HG03460 (cell line): ENCODE results near the gene ZNF236.
A peak's percentile ranks its signal among the peaks of the same experiment; 100 is the strongest.

Source experiments
- ATAC-seq: cut with Tn5 transposase; IDR thresholded peaks from one replicate; pipeline ENCODE4 v1.9.1; 2021; ENCODE audit not compliant: unreplicated experiment

The ZNF236 gene

GRCh38 chr18:76970770-76971559 is 148.6 kb downstream of the ZNF236 start:
- ATAC-seq: no peak

- no peak for ATAC-seq
These were observed 149.9 kb downstream of the ZNF236 start for GRCh38 chr18:76972241-76972640.

GRCh38 chr18:76972846-76973519 is 150.6 kb downstream of the ZNF236 start:
- ATAC-seq: no peak

DNA sequence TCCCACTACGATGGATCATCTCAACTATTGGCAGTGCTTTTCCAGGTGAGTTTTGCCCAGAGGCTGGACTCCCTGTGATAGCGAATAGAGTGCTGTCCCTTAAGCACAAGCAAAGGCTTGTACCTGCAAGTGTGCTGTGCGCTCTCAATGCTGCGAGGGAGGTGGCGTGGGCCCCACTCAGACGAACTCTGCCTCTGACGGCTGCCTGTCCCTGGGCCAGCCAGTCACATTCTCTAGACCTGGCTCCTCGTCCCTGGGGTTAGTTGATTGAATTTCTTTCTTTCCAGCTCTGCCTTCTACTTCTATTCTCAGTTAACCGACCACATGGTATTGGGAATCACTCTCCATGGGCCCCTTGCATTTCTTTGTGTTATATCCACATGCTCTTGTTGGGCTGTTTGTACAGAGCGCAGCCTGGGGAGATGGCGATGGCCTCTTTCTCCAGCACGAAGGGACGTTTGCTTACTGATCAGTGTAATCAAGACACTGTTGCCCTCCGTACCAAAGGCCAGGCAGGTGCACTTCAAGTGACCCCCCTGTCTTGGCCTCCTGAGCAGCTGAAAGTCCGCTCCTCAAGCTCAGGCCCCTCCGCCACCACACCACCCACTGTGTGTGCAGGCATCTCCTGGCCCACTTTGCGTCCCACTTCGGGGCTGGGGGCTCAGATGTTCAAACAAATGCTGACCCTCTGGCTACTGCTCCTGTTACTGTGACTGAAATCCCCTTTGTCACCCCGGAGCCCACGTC is 151.3 kb downstream of the ZNF236 start:
- no peak for ATAC-seq

DNA sequence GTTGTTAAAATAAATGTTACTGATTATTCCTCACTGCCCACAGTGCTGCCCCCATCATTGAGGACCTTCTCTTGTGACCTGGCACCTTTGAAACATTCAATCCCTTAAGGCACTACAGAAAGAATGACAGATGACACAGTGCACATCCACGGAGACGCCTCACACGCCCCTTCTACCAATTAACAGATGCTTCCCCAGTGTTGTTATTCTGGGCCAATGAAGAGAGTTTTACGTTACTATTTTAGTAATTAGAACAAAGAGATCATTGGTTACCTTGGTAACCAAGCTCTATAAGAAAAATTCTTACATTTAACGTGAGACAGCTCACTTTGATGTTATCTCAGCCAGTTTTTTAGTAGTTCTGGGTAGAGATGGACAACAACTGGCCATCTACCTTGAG is 152.0 kb downstream of the ZNF236 start:
- ATAC-seq: no peak

DNA sequence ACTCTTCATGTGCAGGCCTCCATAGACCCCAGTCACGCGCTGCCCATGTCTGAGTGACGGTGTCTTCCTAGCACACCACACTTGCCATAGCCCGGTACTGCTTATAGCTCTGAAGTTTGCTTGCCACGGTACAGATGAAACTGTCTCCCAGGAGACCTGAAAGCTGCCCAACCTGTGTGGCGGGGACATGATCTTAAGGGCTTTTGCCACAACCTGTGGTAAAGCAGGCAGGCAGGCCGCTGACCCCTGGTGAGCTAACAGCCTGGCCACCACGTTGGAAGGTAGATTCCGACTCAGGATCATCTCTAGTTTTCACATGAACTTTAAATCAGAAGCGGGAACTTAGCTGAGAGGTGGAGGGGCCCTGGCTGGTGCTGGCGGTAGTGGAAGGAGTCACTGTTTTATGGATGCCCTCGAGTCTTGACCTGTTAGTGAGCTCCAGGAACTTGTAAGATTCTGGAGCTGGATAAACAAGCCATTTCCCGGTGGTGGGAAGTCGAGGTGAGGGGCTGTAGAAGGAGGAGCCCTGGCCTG is 153.3 kb downstream of the ZNF236 start:
- no peak for ATAC-seq

- no peak for ATAC-seq
These were observed 154.8 kb downstream of the ZNF236 start for GRCh38 chr18:76977108-76977621.

- no peak for ATAC-seq
These were observed 155.4 kb downstream of the ZNF236 start for GRCh38 chr18:76977684-76978232.

DNA sequence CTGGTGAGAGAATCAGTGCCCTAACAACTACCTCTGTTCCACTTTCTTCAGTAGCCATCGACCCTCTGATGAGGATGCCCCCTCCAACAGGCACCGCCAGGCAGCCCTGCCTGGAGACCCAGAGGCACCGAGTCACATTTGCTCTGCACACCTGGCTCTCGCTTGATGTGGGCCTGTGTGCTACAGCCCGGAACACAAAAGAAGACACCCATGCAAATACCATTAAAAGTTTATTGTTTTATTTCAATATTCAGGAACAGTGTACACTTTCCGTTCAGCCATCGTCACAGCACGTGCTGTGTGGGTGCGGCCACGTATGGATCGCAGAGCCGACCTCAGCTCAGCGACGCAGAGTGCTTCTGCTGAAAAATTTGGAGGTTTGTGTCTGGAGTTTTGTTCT is 156.3 kb downstream of the ZNF236 start:
- no peak for ATAC-seq

GRCh38 chr18:76979111-76979751 is 156.9 kb downstream of the ZNF236 start:
- ATAC-seq: no peak

DNA sequence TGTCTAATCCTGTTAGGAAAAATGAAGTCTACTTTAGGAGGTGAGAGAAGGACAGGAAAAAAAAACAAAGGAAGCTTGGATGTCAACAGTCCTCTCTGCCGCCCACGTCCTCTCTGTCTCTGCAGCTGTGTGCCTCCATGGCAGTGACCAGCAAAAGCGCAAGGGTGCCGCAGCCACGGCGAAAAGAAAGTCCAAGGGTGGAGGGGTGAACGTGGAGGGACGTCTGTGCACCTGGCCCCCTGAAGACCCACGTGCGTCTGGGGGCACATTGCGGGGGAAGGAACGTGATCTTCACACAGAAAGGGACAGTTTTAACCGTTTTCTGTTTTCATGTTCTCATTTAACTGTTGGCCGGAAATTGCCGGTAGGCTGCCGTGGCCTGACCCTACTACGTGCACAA is 157.5 kb downstream of the ZNF236 start:
- ATAC-seq: no peak

GRCh38 chr18:76980663-76981395 is 158.5 kb downstream of the ZNF236 start:
- ATAC-seq: peak; percentile 31

DNA sequence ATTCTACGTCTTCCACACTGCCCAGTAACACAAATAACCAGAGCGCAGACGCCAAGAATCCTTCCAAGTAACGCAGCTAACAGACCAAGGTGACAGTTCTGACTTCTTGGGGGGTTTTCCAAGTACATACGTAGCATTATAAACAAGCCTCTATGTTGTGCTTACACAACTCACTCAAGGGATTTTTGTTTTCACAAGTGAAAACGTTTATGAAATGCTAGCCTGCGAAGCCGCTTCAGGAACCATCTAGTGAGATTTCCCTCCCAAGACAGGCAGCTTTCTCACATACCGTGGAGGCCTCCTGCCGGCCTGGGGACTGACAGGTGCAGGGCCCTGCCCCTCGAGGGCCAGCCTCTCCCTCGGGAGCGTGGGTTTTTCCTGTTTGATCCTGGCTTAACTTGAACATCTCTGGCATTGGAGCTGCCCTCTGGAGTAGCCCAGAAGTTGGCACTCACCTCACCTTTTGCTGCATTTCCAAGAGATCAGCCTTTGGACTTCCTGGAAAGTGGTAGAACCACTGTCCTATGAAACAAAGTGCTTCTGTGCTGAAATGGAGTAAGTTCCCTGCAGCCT is 159.1 kb downstream of the ZNF236 start:
- peak; percentile 55 for ATAC-seq

DNA sequence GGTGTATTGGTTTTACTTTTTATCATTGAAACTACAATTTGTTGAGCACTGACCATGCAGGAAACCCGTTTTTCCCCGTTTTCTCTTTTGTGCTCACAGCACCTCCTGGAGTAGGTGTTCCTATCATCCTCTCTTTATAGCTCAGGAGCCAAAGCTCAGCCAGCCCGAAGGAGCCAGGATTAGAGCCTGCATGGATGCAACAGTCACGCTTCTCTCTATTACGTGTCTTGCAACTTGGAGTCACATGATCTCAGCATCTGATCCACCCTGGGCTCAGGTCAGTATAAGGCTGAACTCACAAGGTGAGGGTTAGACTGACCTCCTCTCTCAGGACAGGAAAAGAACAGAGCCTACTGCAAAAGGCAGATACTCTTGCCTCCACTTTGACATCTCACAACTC is 159.7 kb downstream of the ZNF236 start:
- ATAC-seq: no peak

- peak; percentile 64 for ATAC-seq
These were observed 160.7 kb downstream of the ZNF236 start for GRCh38 chr18:76982841-76983583.

DNA sequence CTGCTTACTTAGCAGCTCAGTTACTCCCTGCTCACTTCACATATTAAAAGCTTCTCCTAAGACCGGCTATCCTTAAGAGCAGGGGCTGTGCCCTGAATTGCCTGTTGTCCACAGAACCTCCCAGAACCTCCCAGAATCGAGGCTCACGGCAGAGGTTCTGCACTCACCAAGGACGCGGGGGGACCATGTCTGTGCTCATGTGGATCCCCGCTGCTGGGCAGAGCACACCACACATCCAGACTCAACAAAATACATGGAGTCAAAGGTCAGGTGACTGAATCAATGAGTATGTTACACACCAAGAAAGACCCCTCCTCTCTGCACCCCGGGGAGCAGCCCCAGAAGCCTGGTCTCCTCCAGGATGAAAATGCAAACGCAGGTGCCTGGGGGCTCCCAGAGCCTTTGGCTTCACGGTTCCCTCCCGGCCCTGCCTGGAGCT is 161.3 kb downstream of the ZNF236 start:
- ATAC-seq: no peak

DNA sequence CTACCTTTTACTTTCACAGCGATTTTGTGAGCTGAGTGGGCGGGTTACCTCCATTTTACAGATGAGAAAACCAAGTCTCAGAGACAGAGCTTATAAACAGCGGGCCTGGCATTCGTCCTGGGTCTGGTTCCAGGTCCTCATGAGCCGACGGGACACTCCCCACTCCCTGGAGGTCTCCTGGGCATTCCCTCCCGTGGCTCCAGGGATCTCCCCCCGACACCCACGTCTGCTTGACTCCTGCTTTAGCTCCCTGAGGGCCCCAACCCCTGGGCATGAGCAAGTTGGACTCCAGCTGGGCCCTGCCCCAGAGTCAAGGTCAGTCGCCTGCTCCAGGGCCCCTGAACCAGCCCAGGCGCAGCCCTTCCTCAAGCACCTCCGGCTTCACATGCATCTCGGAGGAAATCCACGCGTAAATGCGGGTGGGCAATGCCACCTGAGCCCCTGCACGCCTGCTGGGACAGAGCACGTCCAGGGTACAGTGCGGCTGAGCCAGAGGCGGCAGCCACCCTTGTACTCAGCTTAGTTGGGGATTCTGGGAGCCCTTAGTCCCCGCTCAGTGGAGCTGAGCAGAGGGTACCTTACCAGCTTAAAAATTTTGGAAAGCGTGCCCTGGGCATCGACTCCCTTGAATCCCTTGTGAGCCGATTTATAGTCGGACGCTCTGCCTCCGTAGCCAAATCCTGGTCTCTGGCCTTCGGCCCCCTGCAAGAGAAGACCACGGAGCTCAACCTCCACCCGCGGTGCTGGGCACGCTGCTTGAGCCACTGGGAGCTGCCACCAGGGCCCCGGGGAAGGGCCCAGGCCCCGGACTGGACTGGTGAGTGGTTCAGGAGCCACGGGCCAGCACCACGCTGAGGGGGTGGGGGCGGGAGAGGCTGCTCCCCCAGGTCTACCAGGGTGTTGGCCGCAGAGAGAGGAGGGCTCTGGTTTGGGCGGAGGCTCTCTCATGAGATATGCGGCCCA is 162.1 kb downstream of the ZNF236 start:
- no peak for ATAC-seq
